ENCODE results near the gene GOLPH3.
A peak's percentile ranks its signal among the peaks of the same experiment; 100 is the strongest.
"Not testable (repeated sequence)": the region's sequence is repeated elsewhere in the genome, so short reads cannot be mapped to it uniquely, and the experiment has no call there.

GOLPH3 gene

DNA sequence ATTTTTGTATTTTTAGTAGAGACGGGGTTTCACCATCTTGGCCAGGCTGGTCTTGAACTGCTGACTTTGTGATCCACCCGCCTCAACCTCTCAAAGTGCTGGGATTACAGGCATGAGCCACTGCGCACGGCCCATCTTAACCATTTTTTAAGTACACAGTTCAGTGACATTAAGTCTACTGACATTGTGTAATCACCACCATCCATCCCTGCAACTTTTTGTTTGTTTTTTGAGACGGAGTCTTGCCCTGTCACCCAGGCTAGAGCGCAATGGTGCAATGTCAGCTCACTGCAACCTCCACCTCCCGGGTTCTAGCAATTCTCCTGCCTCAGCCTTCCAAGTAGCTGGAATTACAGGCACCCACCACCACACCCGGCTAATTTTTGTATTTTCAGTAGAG, 55.2 kb downstream of the GOLPH3 start:
- Mint-ChIP-seq H3K36me3 (ENCODE audit: insufficient read depth) (peaks cover 46% of the 10 kb centered on the region), H3K4me1 (ENCODE audit: low read depth in 2 of 2) (peaks cover 14 to 38% of the 10 kb centered on the region in 2 donors), H3K27ac (peak overlapping the region in 1 of 2 donors; percentile 26)
- H3K9me3 Mint-ChIP-seq; ATAC-seq (replicated peaks); H3K27me3 Mint-ChIP-seq; H3K4me3 Mint-ChIP-seq; DNase-seq: not testable (repeated sequence)

DNA sequence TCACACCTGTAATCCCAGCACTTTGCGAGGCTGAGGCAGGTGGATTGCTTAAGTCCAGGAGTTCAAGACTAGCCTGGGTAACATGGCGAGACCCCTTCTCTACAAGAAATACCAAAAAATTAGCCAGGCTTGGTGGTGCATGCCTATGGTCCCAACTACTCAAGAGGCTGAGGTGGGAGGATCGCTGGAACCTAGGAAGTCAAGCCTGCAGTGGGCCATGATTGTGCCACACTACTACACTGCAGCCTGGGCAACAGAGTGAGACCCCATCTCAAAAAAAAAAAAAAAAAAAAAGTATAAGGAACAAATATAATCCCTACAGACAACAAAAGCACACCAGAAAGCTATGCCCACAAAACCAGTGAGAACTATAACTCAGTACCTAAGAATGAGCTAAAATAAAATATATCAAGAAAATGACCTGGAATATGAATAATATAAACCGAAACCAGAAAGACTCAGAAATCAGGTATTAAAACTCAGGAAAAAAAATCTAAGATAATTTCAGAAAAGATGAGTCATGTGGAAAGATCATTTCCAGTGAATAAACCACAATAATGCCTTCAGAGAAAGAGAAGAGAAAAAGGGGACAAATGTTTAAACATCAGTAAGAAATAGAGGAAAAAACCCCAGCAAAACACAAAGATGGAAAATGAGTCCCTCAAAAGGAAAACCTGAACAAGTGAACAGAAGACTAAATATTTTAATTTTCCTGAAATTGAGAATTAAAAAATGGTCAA, 57.4 kb downstream of the GOLPH3 start:
- Mint-ChIP-seq H3K4me1 (ENCODE audit: low read depth in 2 of 2) (peaks cover 11 to 22% of the 10 kb centered on the region in 2 donors), H3K4me3 (no peak overlapping the region), H3K9me3 (no peaks in the 10 kb centered on the region), H3K27me3 (no peaks in the 10 kb centered on the region), H3K36me3 (ENCODE audit: insufficient read depth) (peaks cover 63% of the 10 kb centered on the region), H3K27ac (peak overlapping the region in 1 of 2 donors; percentile 63)
- DNase-seq (no peak), ATAC-seq (replicated peaks) (no peak)

DNA sequence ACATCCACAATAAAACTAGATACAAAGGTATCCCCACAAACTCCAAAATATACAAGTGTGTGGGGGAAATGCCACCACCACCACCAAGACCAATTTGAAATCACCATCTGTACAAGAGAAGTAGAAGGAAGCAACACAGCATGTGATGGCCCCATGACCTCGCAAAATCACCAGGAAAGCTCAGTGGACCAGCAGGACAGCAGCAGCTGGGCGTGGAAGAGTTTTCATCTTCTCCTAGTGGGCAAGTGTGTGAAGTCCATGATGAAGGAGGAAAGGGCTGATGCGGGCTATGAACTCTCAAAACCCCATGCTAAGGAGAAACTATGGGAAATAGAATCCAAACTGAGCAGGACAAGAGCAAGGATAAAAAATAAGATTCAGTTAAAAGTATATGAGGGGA, 58.1 kb downstream of the GOLPH3 start:
- no peak for DNase-seq
- Mint-ChIP-seq H3K27ac (peak overlapping the region; percentile 4 to 63), H3K36me3 (ENCODE audit: insufficient read depth) (peaks cover 64% of the 10 kb centered on the region), H3K4me3 (no peak overlapping the region), H3K9me3 (no peaks in the 10 kb centered on the region), H3K27me3 (no peaks in the 10 kb centered on the region), H3K4me1 (ENCODE audit: low read depth in 2 of 2) (peaks cover 9 to 22% of the 10 kb centered on the region in 2 donors)
- ATAC-seq (replicated peaks), result no peak

DNA sequence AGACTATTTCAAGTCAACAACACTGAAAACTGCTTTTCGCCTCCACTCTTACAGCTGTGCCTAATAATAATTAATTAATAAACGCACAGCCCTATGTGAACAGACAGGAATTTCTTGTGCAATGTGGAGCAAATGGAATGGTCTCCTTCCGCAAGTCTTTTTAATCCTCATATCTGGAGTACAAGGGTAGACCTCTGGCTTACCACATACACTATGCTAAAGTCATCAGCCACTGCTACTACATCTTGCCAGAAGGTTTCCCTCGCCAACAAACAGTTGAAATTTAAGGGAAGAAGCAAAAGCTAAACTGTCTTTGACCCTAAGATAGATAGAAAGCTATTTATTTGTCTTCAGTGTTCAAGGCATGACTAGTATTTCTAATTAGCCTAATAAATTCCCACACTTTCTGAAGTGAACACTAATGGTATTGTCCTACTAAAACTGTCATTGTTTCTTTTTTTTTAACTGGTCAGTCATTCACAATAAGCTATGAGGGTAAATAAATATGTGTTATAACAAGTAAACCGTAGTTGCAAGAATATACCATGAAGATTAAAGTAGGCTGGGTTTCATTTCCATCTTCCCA, 63.9 kb downstream of the GOLPH3 start:
- Mint-ChIP-seq H3K36me3 (ENCODE audit: insufficient read depth) (peaks cover 55% of the 10 kb centered on the region), H3K27ac (peak overlapping the region; percentile 22 to 83), H3K4me1 (ENCODE audit: low read depth in 2 of 2) (peaks cover 0 to 3% of the 10 kb centered on the region in 2 donors)

DNA sequence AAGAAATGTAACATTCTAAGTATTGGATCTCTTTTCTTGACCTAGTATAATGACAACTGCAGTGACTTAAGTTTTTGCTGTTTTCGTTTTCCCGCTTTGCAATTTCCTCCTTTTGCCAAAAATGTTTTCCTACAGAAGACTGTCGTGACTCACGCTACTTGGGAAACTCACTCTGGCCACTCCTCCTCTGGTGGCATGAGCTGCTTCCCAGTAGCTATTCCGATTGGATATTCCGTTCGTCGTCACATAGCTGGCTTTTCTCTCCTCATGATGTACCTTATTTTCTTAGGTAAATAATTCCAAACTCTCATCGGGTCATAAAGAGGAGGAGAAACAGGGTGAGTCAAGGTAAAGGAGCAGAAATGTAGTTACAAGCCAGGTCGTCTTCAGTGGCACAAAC, 64.9 kb downstream of the GOLPH3 start:
- H3K27ac Mint-ChIP-seq, result peak overlapping the region in 1 of 2 donors; percentile 83
- no peaks in the 10 kb centered on the region for H3K27me3 Mint-ChIP-seq
- peaks cover 0 to 3% of the 10 kb centered on the region in 2 donors for H3K4me1 Mint-ChIP-seq (ENCODE audit: low read depth in 2 of 2)
- peaks cover 51% of the 10 kb centered on the region for H3K36me3 Mint-ChIP-seq (ENCODE audit: insufficient read depth)
- no peak for DNase-seq
- ATAC-seq (replicated peaks), result no peak
- no peaks in the 10 kb centered on the region for H3K9me3 Mint-ChIP-seq
- H3K4me3 Mint-ChIP-seq, result no peak overlapping the region

More for the DNA sequence above, 63.9 kb downstream of the GOLPH3 start:
- no peaks in the 10 kb centered on the region for H3K27me3 Mint-ChIP-seq
- H3K9me3 Mint-ChIP-seq, result no peaks in the 10 kb centered on the region
- ATAC-seq (replicated peaks) (no peak), DNase-seq (no peak)
- H3K4me3 Mint-ChIP-seq, result no peak overlapping the region

DNA sequence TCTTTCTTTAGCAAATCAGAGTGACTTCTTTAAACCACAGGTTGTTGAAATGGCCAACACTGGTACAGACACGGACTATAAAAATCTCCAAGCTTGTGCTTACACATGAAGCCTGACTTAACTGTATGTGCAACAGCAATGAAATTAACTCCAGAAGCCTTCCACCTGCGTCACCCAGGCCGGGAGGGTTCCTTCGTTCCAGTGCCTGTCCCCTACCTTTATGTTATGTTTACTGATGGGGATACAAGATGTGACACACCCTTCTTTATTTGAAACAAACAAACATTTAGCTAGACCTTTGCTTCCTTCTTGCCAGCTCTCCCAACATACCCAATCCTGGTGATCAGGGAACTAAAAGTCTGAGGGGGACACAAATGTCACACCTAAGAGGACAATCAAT, 66.0 kb downstream of the GOLPH3 start:
- H3K27me3 Mint-ChIP-seq, result no peaks in the 10 kb centered on the region
- no peak for DNase-seq
- peak overlapping the region in 1 of 2 donors; percentile 69 for H3K27ac Mint-ChIP-seq
- no peaks in the 10 kb centered on the region for H3K9me3 Mint-ChIP-seq
- peaks cover 54% of the 10 kb centered on the region for H3K36me3 Mint-ChIP-seq (ENCODE audit: insufficient read depth)
- no peak for ATAC-seq (replicated peaks)
- H3K4me1 Mint-ChIP-seq (ENCODE audit: low read depth in 2 of 2), result peaks cover 0 to 3% of the 10 kb centered on the region in 2 donors
- no peak overlapping the region for H3K4me3 Mint-ChIP-seq

DNA sequence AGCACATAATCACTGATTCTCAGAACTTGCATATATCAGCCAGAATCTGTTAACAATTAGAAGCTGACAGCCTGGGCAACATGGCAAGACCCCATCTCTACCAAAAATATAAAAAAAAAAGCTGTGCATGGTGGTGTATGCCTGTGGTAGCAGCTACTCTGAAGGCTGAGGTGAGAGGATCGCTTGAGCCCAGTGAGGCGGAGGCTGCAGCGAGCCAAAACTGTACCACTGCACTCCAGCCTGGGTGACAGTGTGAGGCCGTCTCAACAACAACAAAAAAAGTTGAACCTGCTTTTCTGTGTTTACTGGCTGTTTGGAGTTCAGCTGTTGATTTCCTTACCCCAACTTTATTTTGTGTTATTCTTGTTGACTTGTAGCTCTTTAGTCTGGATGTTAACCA, 66.8 kb downstream of the GOLPH3 start:
- DNase-seq, result no peak
- no peak for ATAC-seq (replicated peaks)
- H3K36me3 Mint-ChIP-seq (ENCODE audit: insufficient read depth), result peaks cover 54% of the 10 kb centered on the region
- peak overlapping the region in 1 of 2 donors; percentile 52 for H3K27ac Mint-ChIP-seq
- no peaks in the 10 kb centered on the region for H3K27me3 Mint-ChIP-seq
- peaks cover 0 to 3% of the 10 kb centered on the region in 2 donors for H3K4me1 Mint-ChIP-seq (ENCODE audit: low read depth in 2 of 2)
- H3K4me3 Mint-ChIP-seq, result no peak overlapping the region
- H3K9me3 Mint-ChIP-seq, result no peaks in the 10 kb centered on the region

DNA sequence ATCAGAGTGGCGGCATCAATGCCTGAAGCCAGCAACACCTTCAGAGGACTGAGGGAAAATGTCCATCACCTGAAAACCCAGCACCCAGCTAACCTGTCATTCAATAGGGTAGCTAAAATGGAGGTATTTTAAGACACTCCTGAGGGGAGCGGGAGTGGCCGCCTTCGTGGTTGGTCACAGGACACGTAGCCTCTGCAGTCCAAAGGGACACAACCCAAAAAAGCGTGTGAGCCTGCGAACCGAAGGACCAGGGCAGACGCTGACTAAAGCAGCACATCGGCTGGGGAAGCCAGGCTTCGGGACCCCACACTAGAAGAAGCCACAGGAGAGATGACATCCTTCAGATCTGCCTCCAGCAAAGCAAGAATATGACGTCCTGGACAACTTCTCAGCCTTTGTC, 70.6 kb downstream of the GOLPH3 start:
- Mint-ChIP-seq H3K4me1 (ENCODE audit: low read depth in 2 of 2) (no peaks in the 10 kb centered on the region), H3K9me3 (no peaks in the 10 kb centered on the region), H3K4me3 (no peak overlapping the region), H3K36me3 (ENCODE audit: insufficient read depth) (peaks cover 42% of the 10 kb centered on the region), H3K27me3 (no peaks in the 10 kb centered on the region), H3K27ac (no peak overlapping the region)
- DNase-seq (no peak), ATAC-seq (replicated peaks) (no peak)

DNA sequence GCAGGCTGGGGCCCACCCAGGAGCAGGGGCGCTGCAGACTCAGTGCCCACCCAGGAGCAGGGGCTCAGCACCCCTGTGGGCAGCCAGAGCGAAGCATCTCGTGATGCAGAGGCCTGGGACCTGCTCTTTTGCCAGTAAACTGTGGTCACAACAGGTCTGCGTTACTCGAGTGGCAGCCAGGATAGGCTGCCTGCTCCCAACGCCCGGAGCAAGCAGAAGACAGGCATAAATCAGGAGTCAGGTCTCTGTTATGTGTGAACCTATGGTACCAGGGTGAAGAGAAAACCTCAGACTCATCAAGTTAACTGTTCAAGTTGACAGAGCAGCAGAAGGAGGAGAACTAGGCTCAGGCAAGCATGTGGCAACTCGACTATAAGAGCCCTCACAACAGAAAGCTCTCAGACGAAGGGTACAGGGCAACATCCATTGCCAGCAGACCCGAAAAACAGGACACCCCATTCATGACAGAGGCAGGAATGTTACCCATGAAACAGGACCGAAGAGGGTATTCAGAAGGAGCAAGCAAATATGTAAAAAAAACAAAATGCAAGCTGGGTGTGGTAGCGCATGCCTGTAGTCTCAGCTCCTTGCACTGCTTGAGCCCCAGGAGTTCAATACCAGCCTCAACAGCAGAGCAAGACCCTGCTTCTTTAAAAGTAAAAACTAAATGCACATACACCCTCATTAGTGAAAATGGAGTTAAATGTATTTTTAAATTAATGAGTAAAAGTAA, 71.7 kb downstream of the GOLPH3 start:
- H3K4me1 Mint-ChIP-seq (ENCODE audit: low read depth in 2 of 2), result no peaks in the 10 kb centered on the region
- ATAC-seq (replicated peaks) (no peak), DNase-seq (no peak)
- H3K36me3 Mint-ChIP-seq (ENCODE audit: insufficient read depth), result peaks cover 43% of the 10 kb centered on the region
- H3K27me3 Mint-ChIP-seq, result no peaks in the 10 kb centered on the region
- peak overlapping the region; percentile 76 to 79 for H3K27ac Mint-ChIP-seq
- H3K4me3 Mint-ChIP-seq, result no peak overlapping the region
- H3K9me3 Mint-ChIP-seq, result no peaks in the 10 kb centered on the region

DNA sequence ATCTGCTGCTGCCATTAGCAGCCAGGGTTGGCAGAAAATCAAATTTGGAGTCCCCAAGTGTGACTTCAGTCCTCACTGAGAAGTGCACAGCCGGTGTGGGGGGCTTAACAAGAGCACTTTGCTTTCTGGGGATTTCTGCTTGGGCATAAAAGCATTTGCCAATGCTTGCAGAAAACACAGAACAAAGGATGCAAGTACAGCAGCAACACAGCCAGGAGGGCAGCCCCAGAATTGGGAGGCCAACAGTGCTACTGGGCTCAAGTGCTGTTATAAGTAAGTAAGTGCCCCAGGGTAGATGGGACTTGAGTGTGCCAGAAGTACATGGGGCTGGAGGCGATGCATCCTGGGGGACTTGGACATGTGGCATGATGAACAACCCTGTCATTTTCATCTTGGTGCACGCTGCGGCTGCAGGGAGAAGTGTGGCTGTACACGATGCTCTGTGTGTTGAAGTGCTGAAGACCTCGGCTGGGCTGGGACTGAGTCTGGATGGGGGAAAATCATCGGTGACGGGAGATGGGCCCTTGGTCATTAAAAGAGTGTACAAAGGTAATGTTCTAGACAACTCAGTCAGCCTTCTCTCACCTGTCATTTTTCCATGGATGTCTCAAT, 73.3 kb downstream of the GOLPH3 start:
- Mint-ChIP-seq H3K27me3 (no peaks in the 10 kb centered on the region), H3K9me3 (no peaks in the 10 kb centered on the region), H3K36me3 (ENCODE audit: insufficient read depth) (peaks cover 43% of the 10 kb centered on the region), H3K27ac (no peak overlapping the region), H3K4me3 (no peak overlapping the region), H3K4me1 (ENCODE audit: low read depth in 2 of 2) (no peaks in the 10 kb centered on the region)
- ATAC-seq (replicated peaks), result no peak
- no peak for DNase-seq

DNA sequence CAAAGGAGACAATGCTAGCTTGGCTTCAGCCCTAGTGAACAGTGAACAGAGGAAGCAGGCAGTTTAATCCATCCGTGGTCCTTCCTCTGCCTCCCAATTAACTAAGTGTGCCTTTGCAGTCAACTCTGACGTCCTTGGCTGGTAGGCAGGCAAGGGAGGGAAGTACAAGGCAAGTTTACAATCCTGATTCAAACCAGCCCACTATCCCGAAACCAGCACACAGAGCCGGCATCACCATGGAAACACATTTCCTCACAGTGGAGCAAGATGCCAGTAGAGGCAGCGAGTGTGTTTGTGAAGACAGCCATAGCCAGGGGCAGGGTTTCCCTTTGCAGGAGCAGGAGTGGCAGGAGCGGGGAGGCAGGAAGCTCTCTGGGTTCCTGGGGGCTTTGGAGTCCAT, 73.9 kb downstream of the GOLPH3 start:
- Mint-ChIP-seq H3K27me3 (no peaks in the 10 kb centered on the region), H3K4me1 (ENCODE audit: low read depth in 2 of 2) (no peaks in the 10 kb centered on the region), H3K9me3 (no peaks in the 10 kb centered on the region), H3K27ac (no peak overlapping the region), H3K36me3 (ENCODE audit: insufficient read depth) (peaks cover 39% of the 10 kb centered on the region), H3K4me3 (no peak overlapping the region)
- ATAC-seq (replicated peaks) (no peak), DNase-seq (no peak)

DNA sequence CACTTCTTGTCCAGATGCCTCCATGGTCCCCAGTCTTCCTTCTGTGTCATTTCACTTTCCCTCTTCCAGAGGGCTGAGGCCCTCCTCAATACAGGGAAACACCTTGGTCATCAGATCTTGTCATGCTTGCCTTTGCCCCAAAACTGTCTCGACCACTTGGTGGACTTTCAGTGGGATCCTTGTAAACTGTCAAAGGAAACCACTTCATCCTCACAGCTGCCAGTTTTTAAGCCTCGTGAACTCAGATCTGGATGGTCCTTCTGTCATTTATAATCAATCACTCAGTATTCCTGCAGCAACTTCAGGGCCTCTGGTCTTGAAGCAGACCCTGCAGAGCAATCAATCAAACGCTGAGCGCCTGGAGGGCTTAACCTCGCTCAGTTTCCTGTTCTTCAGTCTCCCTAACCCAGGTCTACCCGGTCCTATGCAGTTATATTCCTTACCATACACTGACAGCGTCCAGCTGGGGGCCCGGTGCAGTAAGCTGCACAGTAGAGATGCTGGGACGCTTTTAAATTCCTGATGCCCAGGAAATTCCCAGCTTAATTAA, 74.6 kb downstream of the GOLPH3 start:
- Mint-ChIP-seq H3K4me3 (no peak overlapping the region), H3K36me3 (ENCODE audit: insufficient read depth) (peaks cover 39% of the 10 kb centered on the region), H3K27me3 (no peaks in the 10 kb centered on the region), H3K27ac (no peak overlapping the region), H3K4me1 (ENCODE audit: low read depth in 2 of 2) (no peaks in the 10 kb centered on the region), H3K9me3 (no peaks in the 10 kb centered on the region)
- DNase-seq (no peak), ATAC-seq (replicated peaks) (no peak)

DNA sequence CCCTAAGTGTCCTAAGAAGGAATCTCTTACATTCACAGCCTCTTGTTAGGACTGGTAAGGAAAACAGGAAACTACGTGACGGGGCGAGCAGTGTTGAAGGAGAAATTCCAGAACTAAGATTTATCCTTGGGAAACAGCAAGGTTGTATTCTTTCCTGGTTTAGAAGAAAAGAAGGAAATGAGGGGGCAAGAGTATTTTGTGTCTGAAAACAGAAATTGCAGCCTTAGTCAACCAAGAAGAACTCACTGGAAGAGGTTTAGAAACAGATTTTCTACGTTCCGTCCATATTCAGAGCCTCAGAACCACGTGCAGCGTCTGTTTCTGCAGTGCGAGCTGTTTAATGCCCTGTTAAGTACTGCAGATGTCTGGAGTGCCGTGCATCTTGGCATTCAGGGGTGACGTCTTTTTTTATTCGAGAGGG, 75.2 kb downstream of the GOLPH3 start:
- no peaks in the 10 kb centered on the region for H3K27me3 Mint-ChIP-seq
- peaks cover 36% of the 10 kb centered on the region for H3K36me3 Mint-ChIP-seq (ENCODE audit: insufficient read depth)
- no peak overlapping the region for H3K27ac Mint-ChIP-seq
- no peak overlapping the region for H3K4me3 Mint-ChIP-seq
- ATAC-seq (replicated peaks) (no peak), DNase-seq (no peak)
- no peaks in the 10 kb centered on the region for H3K9me3 Mint-ChIP-seq
- H3K4me1 Mint-ChIP-seq (ENCODE audit: low read depth in 2 of 2), result no peaks in the 10 kb centered on the region
